HL-60 (cell line): ENCODE measurements around the gene AGAP1.

Source experiments
- GABPA ChIP-seq: IDR thresholded peaks from 2 replicates; pipeline ENCODE4 v1.6.1; 2012; ENCODE audit warnings: low read depth
- POLR2AphosphoS5 ChIP-seq: IDR thresholded peaks from 2 replicates; pipeline ENCODE4 v1.6.1; 2012; ENCODE audit warnings: low read depth
- TF ChIP-seq, protein P1 (sequence below): IDR thresholded peaks from one replicate; pipeline ENCODE4 v1.5.1; 2011; ENCODE audit warnings: low read length, control low read depth, inconsistent platforms; ENCODE audit not compliant: insufficient read depth
- TF ChIP-seq, protein P2 (sequence below): IDR thresholded peaks from 2 replicates; pipeline ENCODE4 v1.6.1; 2012; ENCODE audit warnings: low read depth; ENCODE audit not compliant: insufficient replicate concordance

DNA sequence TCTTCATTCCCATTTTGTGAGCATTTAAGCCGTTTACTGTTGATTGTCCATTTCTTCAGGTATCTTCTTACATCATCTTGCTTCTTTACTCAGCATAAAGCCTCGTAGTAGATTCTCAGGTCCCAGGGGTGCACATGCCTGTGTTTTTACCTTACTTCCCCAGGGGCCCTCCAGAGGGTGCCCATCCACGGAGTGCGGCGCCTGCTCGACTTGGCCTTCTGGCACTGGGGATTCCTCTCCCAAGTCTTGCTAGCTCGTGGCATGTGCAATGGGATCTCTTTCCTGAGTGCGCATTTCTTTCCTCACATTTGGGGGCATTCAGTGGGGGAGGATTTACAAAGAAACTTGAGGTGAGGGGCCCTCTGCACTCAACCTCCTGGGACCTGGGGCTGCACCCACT lies 148.1 kb downstream of the AGAP1 start:
- TF ChIP-seq POLR2AphosphoS5 (no peak), GABPA (no peak)
- TF ChIP-seq, protein P1, sequence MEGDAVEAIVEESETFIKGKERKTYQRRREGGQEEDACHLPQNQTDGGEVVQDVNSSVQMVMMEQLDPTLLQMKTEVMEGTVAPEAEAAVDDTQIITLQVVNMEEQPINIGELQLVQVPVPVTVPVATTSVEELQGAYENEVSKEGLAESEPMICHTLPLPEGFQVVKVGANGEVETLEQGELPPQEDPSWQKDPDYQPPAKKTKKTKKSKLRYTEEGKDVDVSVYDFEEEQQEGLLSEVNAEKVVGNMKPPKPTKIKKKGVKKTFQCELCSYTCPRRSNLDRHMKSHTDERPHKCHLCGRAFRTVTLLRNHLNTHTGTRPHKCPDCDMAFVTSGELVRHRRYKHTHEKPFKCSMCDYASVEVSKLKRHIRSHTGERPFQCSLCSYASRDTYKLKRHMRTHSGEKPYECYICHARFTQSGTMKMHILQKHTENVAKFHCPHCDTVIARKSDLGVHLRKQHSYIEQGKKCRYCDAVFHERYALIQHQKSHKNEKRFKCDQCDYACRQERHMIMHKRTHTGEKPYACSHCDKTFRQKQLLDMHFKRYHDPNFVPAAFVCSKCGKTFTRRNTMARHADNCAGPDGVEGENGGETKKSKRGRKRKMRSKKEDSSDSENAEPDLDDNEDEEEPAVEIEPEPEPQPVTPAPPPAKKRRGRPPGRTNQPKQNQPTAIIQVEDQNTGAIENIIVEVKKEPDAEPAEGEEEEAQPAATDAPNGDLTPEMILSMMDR: no peak
- TF ChIP-seq, protein P2, sequence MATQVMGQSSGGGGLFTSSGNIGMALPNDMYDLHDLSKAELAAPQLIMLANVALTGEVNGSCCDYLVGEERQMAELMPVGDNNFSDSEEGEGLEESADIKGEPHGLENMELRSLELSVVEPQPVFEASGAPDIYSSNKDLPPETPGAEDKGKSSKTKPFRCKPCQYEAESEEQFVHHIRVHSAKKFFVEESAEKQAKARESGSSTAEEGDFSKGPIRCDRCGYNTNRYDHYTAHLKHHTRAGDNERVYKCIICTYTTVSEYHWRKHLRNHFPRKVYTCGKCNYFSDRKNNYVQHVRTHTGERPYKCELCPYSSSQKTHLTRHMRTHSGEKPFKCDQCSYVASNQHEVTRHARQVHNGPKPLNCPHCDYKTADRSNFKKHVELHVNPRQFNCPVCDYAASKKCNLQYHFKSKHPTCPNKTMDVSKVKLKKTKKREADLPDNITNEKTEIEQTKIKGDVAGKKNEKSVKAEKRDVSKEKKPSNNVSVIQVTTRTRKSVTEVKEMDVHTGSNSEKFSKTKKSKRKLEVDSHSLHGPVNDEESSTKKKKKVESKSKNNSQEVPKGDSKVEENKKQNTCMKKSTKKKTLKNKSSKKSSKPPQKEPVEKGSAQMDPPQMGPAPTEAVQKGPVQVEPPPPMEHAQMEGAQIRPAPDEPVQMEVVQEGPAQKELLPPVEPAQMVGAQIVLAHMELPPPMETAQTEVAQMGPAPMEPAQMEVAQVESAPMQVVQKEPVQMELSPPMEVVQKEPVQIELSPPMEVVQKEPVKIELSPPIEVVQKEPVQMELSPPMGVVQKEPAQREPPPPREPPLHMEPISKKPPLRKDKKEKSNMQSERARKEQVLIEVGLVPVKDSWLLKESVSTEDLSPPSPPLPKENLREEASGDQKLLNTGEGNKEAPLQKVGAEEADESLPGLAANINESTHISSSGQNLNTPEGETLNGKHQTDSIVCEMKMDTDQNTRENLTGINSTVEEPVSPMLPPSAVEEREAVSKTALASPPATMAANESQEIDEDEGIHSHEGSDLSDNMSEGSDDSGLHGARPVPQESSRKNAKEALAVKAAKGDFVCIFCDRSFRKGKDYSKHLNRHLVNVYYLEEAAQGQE: no peak
